H1 (cell line): ENCODE results near the gene PPP1R11. TPM values are rescaled to one million over a fixed set of nuclear protein-coding genes. Genes with fewer than 3 reads are reported as not detected.
"Not testable (repeated sequence)": the region's sequence is repeated elsewhere in the genome, so short reads cannot be mapped to it uniquely, and the experiment has no call there.

Source experiments
- CTCF ChIA-PET: fragments of 300-600 bp; sonication (Branson Sonifier 250); formaldehyde crosslinking; loops from one replicate; lab custom pipeline; 2021; ENCODE audit not compliant: partially characterized antibody; lab: Charles Lee
- POLR2A ChIA-PET: fragments of 300-600 bp; sonication (Branson Sonifier 250); formaldehyde crosslinking; loops from one replicate; lab custom pipeline; 2021; ENCODE audit warnings: inconsistent platforms; ENCODE audit not compliant: partially characterized antibody; lab: Charles Lee
- DNase-seq, 2 experiments: peaks; one replicate each; pipeline versions ENCODE4 v3.0.0 to v3.0.0-alpha.2; 2010 to 2022; ENCODE audit warnings: low spot score in 2 of 2, low read depth in 1 of 2, mixed read lengths in 1 of 2
- FAIRE-seq: peaks from 2 replicates; lab custom pipeline; 2011; peaks lifted over from hg19 to GRCh38; lab: Jason Lieb, UNC
- H2AFZ ChIP-seq: 2 replicates; pipeline ENCODE4 v1.8.1; 2012; ENCODE audit warnings: low read length, inconsistent platforms
- H2AK5ac ChIP-seq: 2 replicates; pipeline ENCODE4 v1.6.1; 2013; ENCODE audit warnings: low read depth, low read length
- H2BK120ac ChIP-seq: replicated peaks from 2 replicates; pipeline ENCODE3; 2013; ENCODE audit warnings: low read depth, low read length, inconsistent platforms
- H2BK12ac ChIP-seq: 2 replicates; pipeline ENCODE4 v1.6.1; 2013; ENCODE audit warnings: low read depth, low read length
- H2BK15ac ChIP-seq: 2 replicates; pipeline ENCODE4 v1.6.1; 2013; ENCODE audit warnings: low read length
- H2BK20ac ChIP-seq: 2 replicates; pipeline ENCODE4 v1.6.1; 2013; ENCODE audit warnings: low read length
- H2BK5ac ChIP-seq: 2 replicates; pipeline ENCODE4 v1.6.1; 2013; ENCODE audit warnings: low read depth, low read length
- H3K14ac ChIP-seq: 2 replicates; pipeline ENCODE4 v1.6.1; 2013; ENCODE audit warnings: inconsistent platforms; ENCODE audit not compliant: insufficient read length
- H3K18ac ChIP-seq: 2 replicates; pipeline ENCODE4 v1.6.1; 2013; ENCODE audit warnings: low read length; ENCODE audit errors: extremely low read depth
- H3K23ac ChIP-seq: 2 replicates; pipeline ENCODE4 v1.6.1; 2013; ENCODE audit warnings: inconsistent platforms; ENCODE audit not compliant: insufficient read length
- H3K23me2 ChIP-seq: 2 replicates; pipeline ENCODE4 v1.6.1; 2013; ENCODE audit warnings: low read depth, low read length
- H3K27ac ChIP-seq: 2 replicates; pipeline ENCODE4 v1.6.1; 2011; ENCODE audit warnings: low read depth, low read length, inconsistent platforms
- H3K27me3 ChIP-seq, 4 experiments: replicated peaks in 1 of 4; 1 replicate in 1 of 4; 2 replicates in 3 of 4; pipeline versions ENCODE4 v1.6.1 to v1.8.1; 2011 to 2013; ENCODE audit warnings: low read length in 3 of 4, mild to moderate bottlenecking in 3 of 4, inconsistent platforms in 2 of 4, mixed read lengths in 2 of 4, moderate library complexity in 1 of 4; ENCODE audit not compliant: control insufficient read depth in 3 of 4, insufficient read depth in 3 of 4; ENCODE audit errors: extremely low read depth in 1 of 4
- H3K36me3 ChIP-seq, 4 experiments: 2 replicates each; pipeline versions ENCODE4 v1.6.1 to v1.8.1; 2011 to 2013; ENCODE audit warnings: mild to moderate bottlenecking in 4 of 4, low read length in 3 of 4, moderate library complexity in 2 of 4, control low read depth in 1 of 4, inconsistent platforms in 1 of 4; ENCODE audit not compliant: insufficient read depth in 4 of 4, control insufficient read depth in 2 of 4
- H3K4ac ChIP-seq: replicated peaks from 2 replicates; pipeline ENCODE3; 2013; ENCODE audit warnings: low read length, low read depth, mixed read lengths, inconsistent platforms; ENCODE audit not compliant: insufficient read length
- H3K4me1 ChIP-seq, 4 experiments: replicated peaks in 1 of 4; 1 replicate in 1 of 4; 2 replicates in 3 of 4; pipeline versions ENCODE4 v1.6.1 to v1.8.1; 2011 to 2013; ENCODE audit warnings: low read length in 3 of 4, inconsistent platforms in 2 of 4, mixed read lengths in 1 of 4; ENCODE audit not compliant: insufficient read depth in 4 of 4, control insufficient read depth in 3 of 4
- H3K4me2 ChIP-seq, 2 experiments: 2 replicates each; pipeline versions ENCODE4 v1.6.1 to v1.8.1; 2011 to 2013; ENCODE audit warnings: low read depth in 2 of 2, low read length in 2 of 2, control low read depth in 1 of 2, inconsistent platforms in 1 of 2, mild to moderate bottlenecking in 1 of 2; ENCODE audit not compliant: insufficient read depth in 1 of 2
- H3K4me3 ChIP-seq, 4 experiments: fragments of 200-600, 300-600 bp in 1 of 4; sonication (generic), shearing (Covaris generic), sonication (Bioruptor Twin) in 1 of 4; 2 replicates each; pipeline versions ENCODE4 v1.5.1 to v1.8.1; 2011 to 2016; ENCODE audit warnings: low read length in 4 of 4, low read depth in 3 of 4, control low read depth in 2 of 4, inconsistent platforms in 2 of 4, mild to moderate bottlenecking in 2 of 4, mixed read lengths in 1 of 4, moderate library complexity in 1 of 4; ENCODE audit not compliant: insufficient read depth in 2 of 4; ENCODE audit errors: extremely low read depth in 1 of 4
- H3K56ac ChIP-seq: replicated peaks from 2 replicates; pipeline ENCODE3; 2013; ENCODE audit warnings: low read depth, mild to moderate bottlenecking, mixed read lengths, low read length, inconsistent platforms; ENCODE audit not compliant: insufficient read length
- H3K79me1 ChIP-seq: 2 replicates; pipeline ENCODE4 v1.6.1; 2013; ENCODE audit warnings: low read depth, low read length, control low read depth
- H3K79me2 ChIP-seq, 2 experiments: 2 replicates each; pipeline versions ENCODE4 v1.6.1 to v1.8.1; 2012 to 2013; ENCODE audit warnings: low read length in 2 of 2, mild to moderate bottlenecking in 2 of 2, inconsistent platforms in 1 of 2; ENCODE audit not compliant: insufficient read depth in 2 of 2, control insufficient read depth in 1 of 2
- H3K9ac ChIP-seq, 4 experiments: replicated peaks in 1 of 4; 1 replicate in 1 of 4; 2 replicates in 3 of 4; pipeline versions ENCODE4 v1.6.1 to v1.8.1; 2011 to 2013; ENCODE audit warnings: low read depth in 3 of 4, low read length in 3 of 4, control low read depth in 2 of 4, mild to moderate bottlenecking in 2 of 4, moderate library complexity in 2 of 4, inconsistent platforms in 1 of 4; ENCODE audit errors: extremely low read depth in 1 of 4
- H3K9me3 ChIP-seq, 2 experiments: 2 replicates each; pipeline versions ENCODE4 v1.6.1 to v1.8.1; 2012 to 2013; ENCODE audit warnings: mild to moderate bottlenecking in 2 of 2, moderate library complexity in 2 of 2, control low read depth in 1 of 2, inconsistent platforms in 1 of 2, low read depth in 1 of 2, low read length in 1 of 2, mixed read lengths in 1 of 2; ENCODE audit not compliant: insufficient read depth in 2 of 2
- H4K20me1 ChIP-seq, 2 experiments: replicated peaks in 1 of 2; 2 replicates each; pipeline versions ENCODE3 to v1.8.1; 2011 to 2013; ENCODE audit warnings: inconsistent platforms in 2 of 2, low read length in 2 of 2, mild to moderate bottlenecking in 1 of 2; ENCODE audit not compliant: insufficient read depth in 2 of 2, control insufficient read depth in 1 of 2
- H4K5ac ChIP-seq: 2 replicates; pipeline ENCODE4 v1.6.1; 2013; ENCODE audit warnings: low read length, low read depth, mixed read lengths, inconsistent platforms; ENCODE audit not compliant: insufficient read length
- H4K8ac ChIP-seq: 2 replicates; pipeline ENCODE4 v1.8.0; 2013; ENCODE audit warnings: mild to moderate bottlenecking, moderate library complexity, low read length, inconsistent platforms; ENCODE audit not compliant: insufficient read depth; ENCODE audit errors: extremely low read depth
- H4K91ac ChIP-seq: replicated peaks from 2 replicates; pipeline ENCODE3; 2013; ENCODE audit warnings: low read length, mixed read lengths, inconsistent platforms; ENCODE audit not compliant: insufficient read length
- whole genome bisulfite sequencing, 2 experiments: shearing (Covaris generic) in 1 of 2; methylation state at CpG; one replicate each; pipeline versions ENCODE4 v1.1.6 to v1.1.7; 2013 to 2015; ENCODE audit warnings: low lambda C conversion rate in 2 of 2, mixed read lengths in 2 of 2, inconsistent platforms in 1 of 2, low coverage in 1 of 2, missing lambda C conversion rate in 1 of 2; ENCODE audit not compliant: insufficient replicate concordance in 2 of 2, insufficient coverage in 1 of 2, insufficient read length in 1 of 2; ENCODE audit errors: extremely low coverage in 1 of 2, missing lambda C conversion rate in 1 of 2; 5-methylcytosine and 5-hydroxymethylcytosine counted together
- polyA plus RNA-seq, 7 experiments: library from polyadenylated mRNA; depleted of rRNA in 3 of 7; stranded (reverse) in 5 of 7; unstranded in 2 of 7; fragments of >200 nt in 5 of 7; fragments of 200-250 nt in 2 of 7; gene quantifications; 1 replicate in 5 of 7; 2 replicates in 1 of 7; 4 replicates in 1 of 7; pipeline versions ENCODE4 v1.2.1 to v1.2.3, GENCODE V29; 2011 to 2013; ENCODE audit warnings: missing spikeins in 2 of 7, mixed read lengths in 2 of 7
- total RNA-seq: library from RNA; stranded (reverse); fragmentation: NEBNext Ultra II Directional; extraction: Animal tissue kit (Norgen Biotek cat#: 25700); gene quantifications from 2 replicates; pipeline ENCODE4 v1.2.1, GENCODE V29; 2021

The PPP1R11 gene
- total and polyA plus RNA-seq, 2 of the 8 experiments (the other 6 are each of a cell fraction or from before 2014, with no cell fraction given): 26.1 to 32.8 TPM

- H2BK15ac ChIP-seq, H4K8ac ChIP-seq, H4K91ac ChIP-seq, H4K5ac ChIP-seq, H3K4me1 ChIP-seq, H3K79me2 ChIP-seq, H3K27ac ChIP-seq, H2AK5ac ChIP-seq, H3K18ac ChIP-seq, H3K79me1 ChIP-seq, H3K14ac ChIP-seq, FAIRE-seq, H2BK5ac ChIP-seq, H3K9me3 ChIP-seq, H3K4me2 ChIP-seq, H3K56ac ChIP-seq, H3K9ac ChIP-seq, H2BK12ac ChIP-seq, DNase-seq, H2BK20ac ChIP-seq, H3K27me3 ChIP-seq, H3K36me3 ChIP-seq, H3K23ac ChIP-seq, H4K20me1 ChIP-seq, H3K4me3 ChIP-seq, H3K23me2 ChIP-seq, POLR2A ChIA-PET, H2BK120ac ChIP-seq, H3K4ac ChIP-seq, H2AFZ ChIP-seq, CTCF ChIA-PET: not testable (repeated sequence)
- WGBS, 2 experiments: 93% methylated on average over 5 of the region's 5 CpGs; no CpG with 5 or more reads in 1 of the 2 experiments
Measured at GRCh38 chr6:30033440-30033839, 33.6 kb upstream of the PPP1R11 start.
